Measurements from ENCODE around the gene GDI1. TPM values are rescaled to one million over a fixed set of nuclear protein-coding genes. Genes with fewer than 3 reads are reported as not detected.

Gene GDI1
- total RNA-seq, 2 donors from 2014 or later: 189 to 223 TPM

GRCh38 chrX:154401045-154401799 lies 35.7 kb upstream of the GDI1 start:
- H3K27me3 Mint-ChIP-seq: no peaks in the 10 kb centered on the region
- DNase-seq (no peak), ATAC-seq (no peak)

GRCh38 chrX:154401918-154402621 lies 34.9 kb upstream of the GDI1 start:
- DNase-seq: no peak
- peak overlapping the region; percentile 100 for H3K27ac Mint-ChIP-seq
- H3K27me3 Mint-ChIP-seq: no peaks in the 10 kb centered on the region
- H3K9me3 ChIP-seq (ENCODE audit: control insufficient read depth, low read length, poor library complexity, severe bottlenecking): no peaks in the 10 kb centered on the region
- no peak overlapping the region for H3K4me3 Mint-ChIP-seq
- peaks cover 7% of the 10 kb centered on the region for H3K36me3 Mint-ChIP-seq (ENCODE audit: low read depth)
- ATAC-seq: no peak
- H3K4me1 Mint-ChIP-seq: peaks cover 15% of the 10 kb centered on the region

More at GRCh38 chrX:154401045-154401799, 35.7 kb upstream of the GDI1 start:
- Mint-ChIP-seq H3K36me3 (ENCODE audit: low read depth) (peaks cover 7% of the 10 kb centered on the region), H3K27ac (peak overlapping the region; percentile 100), H3K4me3 (no peak overlapping the region), H3K4me1 (peaks cover 17% of the 10 kb centered on the region)
- H3K9me3 ChIP-seq (ENCODE audit: control insufficient read depth, low read length, poor library complexity, severe bottlenecking): no peaks in the 10 kb centered on the region

- Mint-ChIP-seq H3K36me3 (ENCODE audit: low read depth) (peaks cover 7% of the 10 kb centered on the region), H3K27ac (no peak overlapping the region), H3K4me1 (peaks cover 15% of the 10 kb centered on the region), H3K27me3 (no peaks in the 10 kb centered on the region), H3K4me3 (no peak overlapping the region)
- ATAC-seq: no peak
- no peaks in the 10 kb centered on the region for H3K9me3 ChIP-seq (ENCODE audit: control insufficient read depth, low read length, poor library complexity, severe bottlenecking)
- DNase-seq: no peak
Observed at GRCh38 chrX:154402622-154403127, 34.3 kb upstream of the GDI1 start.

- H3K9me3 ChIP-seq (ENCODE audit: control insufficient read depth, low read length, poor library complexity, severe bottlenecking): no peaks in the 10 kb centered on the region
- H3K4me1 Mint-ChIP-seq: peaks cover 12% of the 10 kb centered on the region
- no peak overlapping the region for H3K4me3 Mint-ChIP-seq
- ATAC-seq: no peak
- peaks cover 7% of the 10 kb centered on the region for H3K36me3 Mint-ChIP-seq (ENCODE audit: low read depth)
- no peak overlapping the region for H3K27ac Mint-ChIP-seq
- H3K27me3 Mint-ChIP-seq: no peaks in the 10 kb centered on the region
- DNase-seq: no peak
Observed at GRCh38 chrX:154403192-154403591, 33.8 kb upstream of the GDI1 start.

- peaks cover 3% of the 10 kb centered on the region for H3K36me3 Mint-ChIP-seq (ENCODE audit: low read depth)
- ATAC-seq (no peak), DNase-seq (no peak)
- peaks cover 9% of the 10 kb centered on the region for H3K4me1 Mint-ChIP-seq
- no peak overlapping the region for H3K4me3 Mint-ChIP-seq
- H3K9me3 ChIP-seq (ENCODE audit: control insufficient read depth, low read length, poor library complexity, severe bottlenecking): no peaks in the 10 kb centered on the region
- H3K27me3 Mint-ChIP-seq: no peaks in the 10 kb centered on the region
- H3K27ac Mint-ChIP-seq: no peak overlapping the region
Observed at GRCh38 chrX:154403858-154404257, 33.1 kb upstream of the GDI1 start.

- no peak overlapping the region for H3K27ac Mint-ChIP-seq
- DNase-seq: no peak
Observed at GRCh38 chrX:154404625-154405192, 32.2 kb upstream of the GDI1 start.

GRCh38 chrX:154408659-154409221 lies 28.2 kb upstream of the GDI1 start:
- H3K4me1 Mint-ChIP-seq: peaks cover 7% of the 10 kb centered on the region
- no peak for ATAC-seq

More at GRCh38 chrX:154404625-154405192, 32.2 kb upstream of the GDI1 start:
- H3K27me3 Mint-ChIP-seq: no peaks in the 10 kb centered on the region
- peaks cover 6% of the 10 kb centered on the region for H3K4me1 Mint-ChIP-seq
- no peak for ATAC-seq
- H3K9me3 ChIP-seq (ENCODE audit: control insufficient read depth, low read length, poor library complexity, severe bottlenecking): no peaks in the 10 kb centered on the region
- peaks cover under 1% of the 10 kb centered on the region for H3K36me3 Mint-ChIP-seq (ENCODE audit: low read depth)
- no peak overlapping the region for H3K4me3 Mint-ChIP-seq

GRCh38 chrX:154409222-154409871 lies 27.6 kb upstream of the GDI1 start, which contains the start of gene DNASE1L1:
Gene DNASE1L1, minus strand, starts transcription at chrX:154409254. Its CDS starts 3,686 bp downstream, at chrX:154405568.
- Mint-ChIP-seq H3K27ac (no peak within 1 kb of the TSS), H3K27me3 (no peaks in the 10 kb centered on the region), H3K4me1 (peaks cover 7% of the 10 kb centered on the region), H3K36me3 (ENCODE audit: low read depth) (no peaks in the 10 kb centered on the region), H3K4me3 (peak within 1 kb of the TSS; percentile 60)
- DNase-seq (peak in 1 of 3 donors; percentile 10), ATAC-seq (no peak)
- H3K9me3 ChIP-seq (ENCODE audit: control insufficient read depth, low read length, poor library complexity, severe bottlenecking): no peaks in the 10 kb centered on the region

More at GRCh38 chrX:154408659-154409221, 28.2 kb upstream of the GDI1 start:
- H3K36me3 Mint-ChIP-seq (ENCODE audit: low read depth): no peaks in the 10 kb centered on the region
- no peaks in the 10 kb centered on the region for H3K27me3 Mint-ChIP-seq
- no peaks in the 10 kb centered on the region for H3K9me3 ChIP-seq (ENCODE audit: control insufficient read depth, low read length, poor library complexity, severe bottlenecking)
- no peak overlapping the region for H3K27ac Mint-ChIP-seq
- DNase-seq: no peak
- H3K4me3 Mint-ChIP-seq: peak overlapping the region; percentile 39

- DNase-seq (peak in 2 of 3 donors; percentile 20 to 21), ATAC-seq (peak; percentile 63)
- Mint-ChIP-seq H3K36me3 (ENCODE audit: low read depth) (no peaks in the 10 kb centered on the region), H3K4me3 (peak overlapping the region; percentile 82), H3K27me3 (no peaks in the 10 kb centered on the region), H3K27ac (peak overlapping the region; percentile 79), H3K4me1 (peaks cover 7% of the 10 kb centered on the region)
- H3K9me3 ChIP-seq (ENCODE audit: control insufficient read depth, low read length, poor library complexity, severe bottlenecking): no peaks in the 10 kb centered on the region
Observed at GRCh38 chrX:154411981-154412340, 25.0 kb upstream of the GDI1 start.

GRCh38 chrX:154412468-154412867 lies 24.5 kb upstream of the GDI1 start:
- no peaks in the 10 kb centered on the region for H3K27me3 Mint-ChIP-seq
- no peaks in the 10 kb centered on the region for H3K36me3 Mint-ChIP-seq (ENCODE audit: low read depth)
- peak overlapping the region; percentile 79 for H3K27ac Mint-ChIP-seq
- no peaks in the 10 kb centered on the region for H3K9me3 ChIP-seq (ENCODE audit: control insufficient read depth, low read length, poor library complexity, severe bottlenecking)
- DNase-seq (peak in 1 of 3 donors; percentile 15), ATAC-seq (peak; percentile 66)
- H3K4me1 Mint-ChIP-seq: peaks cover 7% of the 10 kb centered on the region
- H3K4me3 Mint-ChIP-seq: peak overlapping the region; percentile 82

GRCh38 chrX:154413142-154413541 lies 23.8 kb upstream of the GDI1 start:
- Mint-ChIP-seq H3K27me3 (no peaks in the 10 kb centered on the region), H3K27ac (peak overlapping the region; percentile 79), H3K4me1 (peaks cover 7% of the 10 kb centered on the region), H3K36me3 (ENCODE audit: low read depth) (no peaks in the 10 kb centered on the region), H3K4me3 (peak overlapping the region; percentile 82)
- no peaks in the 10 kb centered on the region for H3K9me3 ChIP-seq (ENCODE audit: control insufficient read depth, low read length, poor library complexity, severe bottlenecking)
- ATAC-seq: no peak
- DNase-seq: no peak

GRCh38 chrX:154417157-154417556 lies 19.8 kb upstream of the GDI1 start:
- Mint-ChIP-seq H3K36me3 (ENCODE audit: low read depth) (no peaks in the 10 kb centered on the region), H3K4me3 (no peak overlapping the region), H3K27ac (peak overlapping the region; percentile 68), H3K4me1 (peaks cover 4% of the 10 kb centered on the region), H3K27me3 (no peaks in the 10 kb centered on the region)
- DNase-seq: no peak
- H3K9me3 ChIP-seq (ENCODE audit: control insufficient read depth, low read length, poor library complexity, severe bottlenecking): no peaks in the 10 kb centered on the region
- no peak for ATAC-seq
